Measurements from ENCODE around the gene TMCO4.
"Not testable (repeated sequence)": the region's sequence is repeated elsewhere in the genome, so short reads cannot be mapped to it uniquely, and the experiment has no call there.

TMCO4 gene

GRCh38 chr1:19656134-19656779, 143.5 kb downstream of the TMCO4 start:
- no peak for DNase-seq (ENCODE audit: low read depth in 2 of 2)

DNA sequence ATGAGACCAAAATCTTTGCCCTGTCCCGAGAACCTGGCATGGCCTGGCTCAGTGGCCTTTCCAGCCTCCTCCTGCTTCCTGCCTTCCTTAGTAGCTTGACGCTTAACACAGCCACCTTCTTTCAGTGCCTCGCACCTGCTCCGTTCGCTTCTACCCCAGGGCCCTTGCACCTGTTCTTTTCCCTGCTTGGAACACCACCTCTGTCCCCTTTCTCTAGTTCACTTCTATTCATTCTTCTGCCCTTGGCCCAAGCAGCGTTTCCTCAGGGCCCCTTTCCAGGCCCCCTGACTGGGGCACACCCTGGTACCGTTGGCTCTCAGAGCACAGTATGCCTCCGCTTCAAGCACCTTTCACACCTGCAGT, 144.0 kb downstream of the TMCO4 start:
- DNase-seq (ENCODE audit: low read depth in 2 of 2) = no peak

- no peak for DNase-seq (ENCODE audit: low read depth in 2 of 2)
Observed at GRCh38 chr1:19654886-19655717, 144.6 kb downstream of the TMCO4 start.

- no peak for DNase-seq (ENCODE audit: low read depth in 2 of 2)
Observed at GRCh38 chr1:19654386-19654785, 145.3 kb downstream of the TMCO4 start.

- DNase-seq (ENCODE audit: low read depth in 2 of 2) = peak in 1 of 2 donors; percentile 22
Observed at GRCh38 chr1:19651141-19651737, 148.5 kb downstream of the TMCO4 start.

GRCh38 chr1:19650416-19651140, 149.1 kb downstream of the TMCO4 start:
- no peak for DNase-seq (ENCODE audit: low read depth in 2 of 2)

DNA sequence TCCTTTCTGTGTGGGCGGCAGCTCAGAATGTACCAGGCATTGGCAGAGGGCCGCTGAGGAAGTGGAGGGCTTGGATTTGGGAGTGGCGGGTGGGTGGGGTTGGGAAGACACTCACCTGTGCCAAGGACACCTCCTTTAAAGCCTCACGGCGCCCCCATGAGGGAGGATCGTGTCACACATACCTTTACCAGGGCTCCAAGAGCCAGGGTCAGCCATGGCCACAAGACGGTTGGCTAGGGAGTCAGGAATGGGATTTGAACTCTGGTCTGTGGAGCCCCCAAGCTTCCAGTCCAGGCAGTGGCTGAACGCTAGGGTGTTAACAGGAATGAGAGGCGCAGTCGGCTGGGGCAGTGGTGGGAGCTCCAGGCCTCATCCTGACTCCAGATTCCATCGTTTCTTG, 151.0 kb downstream of the TMCO4 start:
- no peak for DNase-seq (ENCODE audit: low read depth in 2 of 2)

GRCh38 chr1:19648239-19648638, 151.5 kb downstream of the TMCO4 start:
- no peak for DNase-seq (ENCODE audit: low read depth in 2 of 2)

DNA sequence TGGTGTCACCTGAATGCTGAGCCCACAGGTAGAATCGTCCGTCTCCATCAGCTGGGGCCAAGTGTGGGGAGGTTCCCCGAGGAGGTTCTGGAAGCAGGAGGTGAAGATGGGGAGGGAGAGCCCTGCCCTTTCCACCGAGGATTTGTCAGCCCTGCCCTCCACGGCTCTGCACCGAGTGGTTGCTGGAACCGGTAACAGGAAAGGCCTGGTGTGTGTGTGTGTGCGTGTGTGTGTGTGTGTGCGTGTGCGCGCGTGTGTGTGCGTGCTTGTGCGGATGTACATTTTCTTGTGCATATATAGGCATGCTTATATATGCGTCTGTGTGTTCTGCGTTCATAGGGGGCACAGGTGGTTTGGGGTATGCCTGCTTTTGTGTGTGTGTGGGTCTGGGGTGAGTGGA, 152.1 kb downstream of the TMCO4 start:
- DNase-seq (ENCODE audit: low read depth in 2 of 2) = no peak

- DNase-seq (ENCODE audit: low read depth in 2 of 2) = no peak
Observed at GRCh38 chr1:19646377-19647319, 153.1 kb downstream of the TMCO4 start.

- no peak for DNase-seq (ENCODE audit: low read depth in 2 of 2)
Observed at GRCh38 chr1:19645411-19646251, 154.1 kb downstream of the TMCO4 start.

- peak; percentile 22 to 23 for DNase-seq (ENCODE audit: low read depth in 2 of 2)
Observed at GRCh38 chr1:19644681-19645410, 154.9 kb downstream of the TMCO4 start.

DNA sequence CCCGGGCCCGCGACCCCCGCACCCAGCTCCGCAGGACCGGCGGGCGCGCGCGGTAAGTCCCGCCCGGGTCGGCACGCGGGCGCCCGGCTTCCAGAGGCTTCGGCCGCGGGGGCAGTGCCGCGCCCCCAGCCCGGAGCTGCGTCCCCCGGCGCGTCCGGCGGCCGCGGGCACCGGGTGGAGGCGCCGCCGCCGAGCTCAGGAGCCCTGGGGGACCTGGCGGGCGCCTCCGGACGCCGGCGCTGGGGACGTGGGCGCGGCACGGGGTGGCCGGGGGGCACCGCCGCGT, 155.4 kb downstream of the TMCO4 start:
- no peak for DNase-seq (ENCODE audit: low read depth in 2 of 2)

- DNase-seq (ENCODE audit: low read depth in 2 of 2) = peak; percentile 42 to 52
Observed at GRCh38 chr1:19643602-19644394, 155.9 kb downstream of the TMCO4 start, which contains the start of gene NBL1. Gene NBL1 (plus strand): TSS chr1:19644311. CDS start chr1:19655031, 10,720 bp downstream.

DNA sequence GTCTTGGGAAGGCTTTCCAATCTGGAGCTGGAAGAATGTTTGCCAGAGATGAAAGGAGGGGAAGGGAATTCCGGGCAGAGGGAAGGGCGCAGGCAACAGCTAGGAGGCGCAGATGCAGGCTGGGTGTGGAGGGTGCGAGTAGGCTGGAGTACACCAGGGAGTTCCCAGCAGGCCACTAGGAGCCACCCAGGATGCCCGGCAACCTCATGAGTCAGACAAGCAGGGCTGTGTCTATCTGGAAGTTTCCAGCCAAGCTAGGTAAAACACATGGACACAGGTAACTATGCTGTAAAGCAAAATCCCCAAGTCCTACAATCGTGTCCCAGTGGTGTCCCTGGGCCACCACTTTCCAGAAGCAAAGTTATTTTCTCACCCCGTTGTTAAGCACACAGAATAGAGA, 156.6 kb downstream of the TMCO4 start:
- no peak for DNase-seq (ENCODE audit: low read depth in 2 of 2)

DNA sequence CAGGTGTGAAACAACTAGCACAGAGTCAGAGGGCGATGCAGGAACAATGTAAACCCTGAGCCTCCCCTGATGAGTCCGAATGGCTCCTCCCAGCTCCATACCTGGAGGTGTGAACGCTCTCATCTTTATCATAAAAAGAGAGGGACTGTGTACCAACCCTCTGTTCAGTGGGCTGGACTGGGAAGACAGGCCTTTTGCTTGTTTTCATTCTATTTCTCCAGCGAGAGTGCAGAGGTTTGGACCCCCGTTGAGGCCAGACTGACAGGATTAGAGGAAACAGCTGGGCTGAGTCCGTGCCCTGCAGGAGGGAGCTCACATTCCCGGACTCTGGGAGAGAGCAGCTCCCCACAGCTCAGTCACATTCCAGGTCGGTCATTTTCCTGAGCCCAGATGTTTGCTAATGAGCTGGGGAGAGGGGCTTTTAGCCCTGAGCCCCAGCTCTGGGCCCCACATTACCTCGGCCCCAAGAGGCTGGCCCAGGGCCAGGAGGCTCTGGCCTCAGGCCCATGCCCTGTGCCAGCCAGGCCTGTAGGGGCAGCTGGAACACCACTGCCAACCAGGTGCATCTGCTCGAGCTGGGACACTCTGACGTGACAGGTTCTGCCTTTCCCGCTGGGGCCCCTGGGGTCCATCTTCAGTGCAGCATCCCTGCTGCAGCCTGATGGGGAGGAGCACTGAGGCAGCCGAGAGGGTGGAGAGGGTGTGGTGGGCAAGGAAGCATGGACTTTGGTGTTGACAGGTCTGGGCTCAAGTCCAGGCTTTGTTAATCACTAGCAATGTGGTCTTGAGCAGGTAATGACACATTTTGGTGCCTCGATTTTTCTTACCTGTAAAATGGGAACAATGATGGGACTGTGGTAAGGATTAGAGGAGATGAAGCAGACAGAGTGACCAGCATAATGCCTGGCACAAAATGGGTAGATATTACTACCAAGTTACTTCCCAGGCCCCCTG, 159.1 kb downstream of the TMCO4 start:
- DNase-seq (ENCODE audit: low read depth in 2 of 2) = no peak

GRCh38 chr1:19639999-19640362, 159.7 kb downstream of the TMCO4 start:
- DNase-seq (ENCODE audit: low read depth in 2 of 2) = no peak

DNA sequence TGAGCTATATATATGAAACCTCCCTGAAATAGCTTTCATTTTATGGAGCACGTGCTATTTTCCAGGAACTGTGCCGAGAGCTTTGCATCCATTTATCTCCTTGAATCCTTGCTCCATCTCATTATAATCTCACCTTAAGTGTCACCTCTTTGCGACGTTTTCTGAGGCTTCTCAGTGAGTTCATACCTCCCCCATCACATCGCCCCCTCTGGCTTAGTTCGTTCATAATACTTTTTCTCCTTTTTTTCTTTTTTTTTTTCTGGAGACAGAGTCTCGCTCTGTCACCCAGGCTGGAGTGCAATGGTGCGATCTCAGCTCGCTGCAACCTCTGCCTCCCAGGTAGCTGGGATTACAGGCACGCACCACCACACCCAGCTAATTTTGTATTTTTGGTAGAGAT, 160.5 kb downstream of the TMCO4 start:
- DNase-seq (ENCODE audit: low read depth in 2 of 2) = not testable (repeated sequence)

Data from stimulated activated CD8-positive, alpha-beta memory T cell treated with anti-CD3 and anti-CD28 coated beads, Interleukin-7, amount 100 ng/mL, for 1 hour (primary cell).